ENCODE data around the gene C2orf66.

GRCh38 chr2:196849895-196850294 is 40.7 kb upstream of the C2orf66 start:
- TF ChIP-seq POLR2AphosphoS5 (IDR thresholded peaks at IDR 0.05; ENCODE audit: low read depth, low read length) (no peak), TAF1 (IDR thresholded peaks at IDR 0.05; ENCODE audit: borderline replicate concordance, insufficient read depth, low read length) (no peak)
